Adrenal gland (tissue), 12 donors: ENCODE results near the gene ZNF467. TPM values are rescaled to one million over a fixed set of nuclear protein-coding genes. Genes with fewer than 3 reads are reported as not detected.

Experiments
- DNase-seq, 7 donors: peaks; one replicate each; pipeline ENCODE4 v3.0.0-alpha.2; 2019 to 2020
- H3K27ac ChIP-seq, 5 donors: fragments of 200-600 bp; sonication (generic) in 4 of 5; 1 replicate in 3 of 5; 2 replicates in 2 of 5; pipeline versions ENCODE4 v1.5.1 to v1.8.0; 2016 to 2020; ENCODE audit warnings: mild to moderate bottlenecking in 1 of 5
- H3K27me3 ChIP-seq: fragments of 200-600 bp; 2 replicates; pipeline ENCODE4 v1.8.0; 2021
- H3K36me3 ChIP-seq, 2 donors: fragments of 200-600 bp; replicated peaks in 1 of 2; 1 replicate in 1 of 2; 2 replicates in 1 of 2; pipeline versions ENCODE4 v1.5.1 to v1.8.0; 2018 to 2022
- H3K4me1 ChIP-seq, 2 donors: fragments of 200-600 bp; replicated peaks in 1 of 2; 1 replicate in 1 of 2; 2 replicates in 1 of 2; pipeline versions ENCODE4 v1.5.1 to v1.8.0; 2018 to 2021
- H3K4me3 ChIP-seq, 4 donors: fragments of 200-600 bp; sonication (generic) in 3 of 4; one replicate each; pipeline ENCODE4 v1.5.1; 2016 to 2018
- H3K9me3 ChIP-seq, 3 donors: fragments of 200-600 bp; sonication (generic) in 1 of 3; replicated peaks in 1 of 3; 1 replicate in 2 of 3; 2 replicates in 1 of 3; pipeline versions ENCODE4 v1.5.1 to v1.8.0; 2016 to 2021
- CTCF ChIP-seq, 6 experiments: fragments of 450-650 bp in 4 of 6; fragments of 200-600 bp in 2 of 6; sonication (generic) in 1 of 6; IDR thresholded peaks; 1 replicate in 5 of 6; 2 replicates in 1 of 6; pipeline versions ENCODE4 v1.5.1 to v1.8.0; 2016 to 2021; ENCODE audit warnings: antibody characterized with exemption in 6 of 6, mild to moderate bottlenecking in 2 of 6, moderate library complexity in 1 of 6
- POLR2A ChIP-seq, 2 donors: fragments of 450-650 bp; IDR thresholded peaks; one replicate each; pipeline ENCODE4 v1.6.1; 2017; ENCODE audit warnings: antibody characterized with exemption in 2 of 2, mild to moderate bottlenecking in 2 of 2, moderate library complexity in 1 of 2
- WGBS, 4 donors: extraction: QIAGEN DNeasy Blood & Tissue Kit in 2 of 4; methylation state at CpG; one replicate each; pipeline versions ENCODE4 v1.1.5 to v1.1.7; 2013 to 2017; 5-methylcytosine and 5-hydroxymethylcytosine counted together
- intact Hi-C, 2 donors: fragments of 100-400 bp; cut with DNase I; formaldehyde crosslinking; loops; one replicate each; pipeline versions ENCODE4 v1.14.1 to v1.15.0; 2022 to 2023
- polyA plus RNA-seq, 3 donors: library from polyadenylated mRNA; stranded (reverse); fragments of 200-250 nt in 2 of 3; fragments of 350-450 nt in 1 of 3; fragmentation: Illumina TruSeq in 1 of 3; extraction: RNeasy Lipid Tissue Mini Kit (QIAGEN cat#74804) in 1 of 3; gene quantifications; one replicate each; pipeline ENCODE4 v1.2.3, GENCODE V29; 2013 to 2014
- total RNA-seq, 9 donors: library from RNA; depleted of rRNA in 4 of 9; stranded (reverse); fragments of >200 nt in 4 of 9; fragments of 120-200 nt in 1 of 9; fragmentation: NEBNext Ultra II Directional in 1 of 9; extraction: Animal tissue kit (Norgen Biotek cat#: 25700) in 1 of 9; gene quantifications; one replicate each; pipeline versions ENCODE4 v1.1.0 to v1.2.4, GENCODE V29; 2013 to 2023
- donor health status: healthy with polysubstance abuse.
- donor health status: Bipolar disorder and iron deficiency.
- donor health status: DM: yes; HTN: yes; CAD: no.
- donor health status: DM: no; HTN: no; CAD: no.
- donor health status: DM: no; HTN: no; CAD: no.
- donor health status: DM: yes; HTN: yes; CAD: no.

ZNF467 gene
- total and polyA plus RNA-seq, 12 donors, result 1.2 to 44.2 (median 18.6) TPM

DNA sequence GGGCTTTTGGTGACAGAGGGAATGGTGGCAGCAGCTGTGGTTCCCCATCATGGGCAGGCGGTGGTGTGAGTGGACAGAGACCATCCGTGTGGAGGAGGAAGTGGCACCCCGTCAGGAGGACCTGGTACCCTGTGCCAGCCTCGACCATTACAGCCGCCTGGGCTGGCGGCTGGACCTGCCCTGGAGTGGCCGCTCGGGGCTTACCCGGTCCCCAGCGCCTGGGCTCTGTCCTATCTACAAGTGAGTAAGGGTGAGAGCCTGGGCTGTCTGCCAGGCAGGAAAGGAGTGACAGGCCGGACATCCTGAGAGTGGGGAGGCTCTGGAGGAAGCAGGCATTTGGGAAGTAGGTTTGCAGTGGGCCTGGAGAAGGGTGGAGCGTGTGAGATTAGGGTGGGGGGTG is 2.9 kb upstream of the ZNF467 start:
- H3K27ac ChIP-seq, result peak overlapping the region in 2 of 5 donors; percentile 47 to 81
- TF ChIP-seq CTCF (IDR thresholded peaks at IDR 0.05) (no peak), POLR2A (IDR thresholded peaks at IDR 0.05) (no peak)
- H3K27me3 ChIP-seq, result no peaks in the 10 kb centered on the region
- H3K9me3 ChIP-seq, result no peaks in the 10 kb centered on the region
- peaks cover 4 to 7% of the 10 kb centered on the region in 2 donors for H3K4me1 ChIP-seq
- WGBS, 4 donors, result 13 to 18% (median 17%) methylated on average over 5 to 12 of the region's 12 CpGs
- no peak overlapping the region for H3K4me3 ChIP-seq
- intact Hi-C loops, result no loop called here
- H3K36me3 ChIP-seq, result no peaks in the 10 kb centered on the region
- DNase-seq, result peak; percentile 68 to 92 (median 79)

- no peak for DNase-seq
- H3K4me3 ChIP-seq, result no peak overlapping the region
- no peak for TF ChIP-seq CTCF (IDR thresholded peaks at IDR 0.05)
- no peak overlapping the region for H3K27ac ChIP-seq
- peaks cover 4 to 14% of the 10 kb centered on the region in 2 donors for H3K4me1 ChIP-seq
- no peaks in the 10 kb centered on the region for H3K9me3 ChIP-seq
- WGBS, 4 donors, result 38 to 55% (median 48%) methylated on average over 3 to 5 of the region's 5 CpGs
- intact Hi-C loops, result no loop called here
- H3K36me3 ChIP-seq, result no peaks in the 10 kb centered on the region
- H3K27me3 ChIP-seq, result no peaks in the 10 kb centered on the region
These were observed 1.8 kb upstream of the ZNF467 start for GRCh38 chr7:149775176-149775556.

DNA sequence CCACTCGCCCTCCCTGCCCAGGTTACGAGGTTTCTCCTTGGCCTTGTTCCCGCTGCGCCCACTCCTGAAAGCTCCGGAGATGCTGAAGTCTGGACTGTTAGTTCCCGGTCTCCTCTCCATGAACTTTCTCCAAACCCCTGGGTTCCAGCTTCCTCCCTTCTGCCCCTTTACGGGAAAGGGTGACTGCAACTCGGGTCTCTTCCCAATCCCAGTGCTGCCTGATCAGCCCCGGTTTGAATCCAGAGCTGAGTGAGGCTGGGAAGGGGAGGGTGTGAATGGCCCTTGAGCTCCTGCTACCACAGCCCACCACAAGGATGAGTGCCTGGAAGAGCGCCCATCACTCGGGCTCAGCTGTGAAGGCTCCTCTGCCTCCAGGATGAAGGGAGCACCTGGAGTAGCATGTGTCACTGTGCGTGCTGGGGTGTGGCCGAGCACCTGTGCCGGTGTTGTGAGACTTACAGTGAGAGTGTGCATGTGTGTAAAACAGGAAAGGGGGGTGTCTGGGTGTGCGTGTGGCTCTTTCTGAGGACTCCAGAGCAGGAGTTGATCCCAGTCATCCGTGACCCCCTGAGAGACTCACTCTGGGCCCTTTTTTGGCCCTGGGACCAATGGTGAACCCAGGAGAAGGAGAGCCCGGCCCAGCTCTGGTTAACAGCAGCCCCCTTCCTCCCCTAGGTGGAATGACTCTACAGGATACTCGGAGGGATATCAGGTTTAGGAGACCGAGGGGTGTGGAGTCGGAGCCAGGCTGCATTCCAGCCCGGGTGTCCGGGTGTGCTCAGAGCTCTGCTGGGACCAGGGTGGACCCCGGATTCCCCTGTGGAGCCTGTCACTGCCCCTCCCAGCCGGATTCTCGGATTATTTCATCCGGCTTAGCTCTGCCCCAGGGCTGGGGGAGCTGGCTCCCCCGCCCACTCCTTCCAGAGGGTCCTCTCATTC is 1.1 kb upstream of the ZNF467 start:
- Histone ChIP-seq H3K27ac (peak overlapping the region in 1 of 5 donors; percentile 57), H3K4me1 (peaks cover 4 to 14% of the 10 kb centered on the region in 2 donors), H3K36me3 (peaks cover 0 to under 1% of the 10 kb centered on the region in 2 donors), H3K27me3 (no peaks in the 10 kb centered on the region), H3K4me3 (peak overlapping the region in 1 of 4 donors; percentile 98), H3K9me3 (no peaks in the 10 kb centered on the region)
- TF ChIP-seq POLR2A (IDR thresholded peaks at IDR 0.05) (no peak), CTCF (IDR thresholded peaks at IDR 0.05) (no peak)
- DNase-seq, result no peak
- intact Hi-C loops, result no loop called here
- 46 to 55% (median 49%) methylated on average over 20 to 27 of the region's 27 CpGs for WGBS, 4 donors

DNA sequence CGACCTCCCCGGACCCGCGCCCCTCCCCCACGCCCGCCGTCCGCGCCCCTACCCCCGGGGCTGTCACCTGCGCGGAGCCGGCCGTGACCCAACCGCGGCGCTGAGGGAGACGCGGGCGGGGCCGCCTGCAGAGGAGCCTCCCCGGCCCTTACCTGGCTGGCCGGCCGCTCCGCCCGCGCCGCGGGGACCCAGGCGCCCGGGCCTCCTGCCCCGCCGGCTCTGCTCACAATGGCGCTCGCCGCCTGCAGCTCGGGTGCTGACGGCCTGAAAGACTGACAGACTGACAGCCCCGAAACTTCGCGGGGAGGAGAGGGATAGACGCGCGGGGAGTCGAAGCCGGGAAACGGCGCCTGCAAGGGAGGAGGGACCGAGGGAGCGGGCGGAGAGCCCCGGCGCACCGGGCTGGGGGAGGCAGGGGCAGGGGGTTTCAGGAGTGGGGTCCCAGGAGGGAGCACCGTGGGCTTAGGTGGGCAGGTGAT is 393 bp downstream of the ZNF467 start:
- H3K4me1 ChIP-seq, result peaks cover 4 to 14% of the 10 kb centered on the region in 2 donors
- TF ChIP-seq POLR2A (IDR thresholded peaks at IDR 0.05), result no peak
- no peak for TF ChIP-seq CTCF (IDR thresholded peaks at IDR 0.05)
- WGBS, 4 donors, result 0 to 1% (median 1%) methylated on average over 17 to 55 of the region's 55 CpGs
- peaks cover 0 to 15% of the 10 kb centered on the region in 2 donors for H3K36me3 ChIP-seq
- intact Hi-C loops, result no loop called here
- peak overlapping the region in 3 of 4 donors; percentile 33 to 98 (median 72) for H3K4me3 ChIP-seq
- no peaks in the 10 kb centered on the region for H3K27me3 ChIP-seq
- H3K9me3 ChIP-seq, result no peaks in the 10 kb centered on the region
- peak in 3 of 7 donors; percentile 30 to 49 (median 33) for DNase-seq
- peak overlapping the region in 3 of 5 donors; percentile 26 to 64 (median 30) for H3K27ac ChIP-seq
